T-helper 2 cell (primary cell): ENCODE data around the gene CBARP.

ENCODE experiments used
- DNase-seq, 5 experiments: peaks; one replicate each; pipeline versions ENCODE4 v3.0.0 to v3.0.0-alpha.2; 2012 to 2022

The CBARP gene

DNA sequence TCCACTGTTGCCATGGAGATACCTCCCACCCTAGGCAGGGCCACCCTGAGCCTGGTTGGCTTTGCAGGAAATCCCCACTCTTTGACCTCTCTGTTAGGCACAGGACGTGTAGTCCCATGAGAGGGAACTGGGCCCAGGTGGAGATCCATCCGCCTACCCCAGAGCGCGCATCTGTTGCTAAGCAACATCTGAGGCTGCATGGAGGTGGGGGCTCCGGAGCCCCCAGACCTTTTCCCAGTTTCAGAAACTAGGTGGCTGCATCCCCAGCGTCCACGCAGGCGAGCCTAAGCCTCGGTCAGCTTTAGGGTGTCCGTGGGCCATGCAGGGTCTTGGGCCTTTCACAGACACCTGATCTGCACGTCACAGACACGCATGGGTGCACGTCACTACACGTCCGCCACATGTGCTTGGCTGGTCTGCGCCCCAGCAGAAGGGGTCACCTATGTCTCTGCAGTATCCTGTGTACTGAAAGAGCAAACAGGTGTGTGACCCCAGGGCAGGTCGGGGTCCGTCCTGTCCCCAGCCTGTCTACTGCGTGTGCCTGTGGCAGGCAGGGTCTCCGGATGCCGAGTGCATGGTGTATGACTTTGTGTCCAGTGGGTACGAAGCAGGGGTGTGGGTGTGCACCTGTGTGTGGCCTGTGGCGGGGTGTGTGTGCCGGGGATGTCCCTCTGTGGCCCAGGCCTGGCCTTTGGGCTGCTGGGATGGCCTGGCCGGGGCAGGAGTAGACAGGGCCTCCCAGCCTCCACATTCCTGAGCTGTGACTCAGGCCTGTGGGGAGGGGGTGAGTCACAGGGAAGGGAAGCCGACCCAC lies 27.2 kb upstream of the CBARP start:
- no peak for DNase-seq

DNA sequence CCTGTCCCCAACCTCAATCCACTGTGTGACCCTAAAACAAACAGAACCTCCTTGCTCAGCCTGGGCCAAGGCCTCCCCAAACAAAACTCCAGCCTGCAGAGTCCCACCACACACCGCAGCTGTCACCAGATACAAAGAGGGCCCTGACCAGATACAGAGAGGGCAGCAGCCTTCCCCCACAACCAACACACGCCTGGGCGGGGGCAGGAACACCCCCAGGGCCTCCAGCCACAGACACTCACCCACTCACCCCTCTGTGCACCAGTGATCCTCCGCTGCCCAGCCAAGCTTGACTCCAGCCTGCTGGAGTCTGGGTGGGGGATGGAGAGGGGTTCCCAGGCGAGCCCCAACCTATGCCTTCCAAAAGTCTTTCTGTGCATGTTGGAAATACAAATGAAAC lies 25.4 kb upstream of the CBARP start:
- no peak for DNase-seq

DNA sequence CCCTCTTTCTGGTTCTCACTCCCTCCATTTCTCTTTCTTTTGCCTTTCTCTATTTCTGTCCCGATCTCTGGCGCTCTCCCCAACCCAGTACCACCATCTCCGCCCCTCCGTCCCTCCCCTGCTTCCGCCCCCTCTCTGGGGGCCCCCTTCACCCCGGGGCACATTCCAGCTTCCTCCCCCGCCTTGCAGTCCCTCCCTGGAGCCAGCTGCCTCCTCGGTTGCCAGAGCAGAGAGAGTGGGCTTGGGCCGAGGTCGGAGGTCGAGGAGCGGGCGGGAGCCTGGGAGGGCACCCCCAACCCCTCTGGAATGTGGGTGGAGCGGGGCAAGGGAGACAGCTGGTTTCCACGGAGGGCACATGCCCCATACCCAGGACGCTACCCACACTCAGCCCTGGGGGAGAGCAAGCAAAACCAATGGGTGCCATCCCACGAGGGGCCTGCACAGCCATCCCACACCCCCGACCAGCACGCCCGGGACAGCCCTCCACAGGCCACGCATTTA lies 24.9 kb upstream of the CBARP start:
- DNase-seq: no peak

DNA sequence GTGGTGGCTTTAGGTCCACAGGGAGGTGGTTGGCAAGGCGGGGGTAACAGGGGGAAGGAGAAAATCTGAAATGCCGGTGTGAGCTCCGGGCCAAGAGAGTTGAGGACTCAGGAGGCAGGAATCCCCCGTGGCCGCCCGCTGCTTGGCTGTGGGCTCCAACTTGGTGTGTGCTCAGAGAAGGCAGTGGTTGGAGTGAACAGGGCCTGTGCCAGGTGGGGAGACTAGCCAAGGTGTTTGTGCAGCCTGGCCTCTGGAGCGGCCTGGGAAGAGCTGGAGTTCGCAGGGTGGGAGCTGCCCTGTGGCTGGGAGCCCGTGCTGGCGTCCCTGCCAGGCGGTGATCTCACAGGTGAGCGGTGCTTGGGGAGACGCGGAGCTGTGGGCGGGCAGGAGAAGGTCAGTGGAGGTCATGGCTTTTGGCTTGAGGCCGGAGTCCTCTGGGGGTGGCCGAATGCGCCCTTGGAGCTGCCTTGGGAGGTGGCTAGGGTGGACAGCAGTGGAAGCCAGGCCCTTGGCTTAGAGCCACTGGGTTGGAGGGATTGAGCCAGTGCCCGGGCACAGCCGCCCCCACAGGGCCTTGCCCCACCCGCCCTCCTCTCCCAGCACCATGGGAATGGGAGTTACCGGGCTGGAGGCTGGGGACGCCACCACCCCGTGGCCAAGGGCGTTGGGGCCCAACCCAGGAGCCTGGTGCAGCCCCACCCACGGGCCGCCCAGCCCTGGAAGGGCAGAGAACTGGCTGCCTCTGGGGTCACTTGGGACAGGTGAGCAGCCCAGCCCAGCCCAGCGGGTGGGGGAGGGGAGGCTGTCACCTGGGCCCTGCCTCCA lies 24.2 kb upstream of the CBARP start:
- peak in 2 of 5 experiments; percentile 44 to 50 for DNase-seq

DNA sequence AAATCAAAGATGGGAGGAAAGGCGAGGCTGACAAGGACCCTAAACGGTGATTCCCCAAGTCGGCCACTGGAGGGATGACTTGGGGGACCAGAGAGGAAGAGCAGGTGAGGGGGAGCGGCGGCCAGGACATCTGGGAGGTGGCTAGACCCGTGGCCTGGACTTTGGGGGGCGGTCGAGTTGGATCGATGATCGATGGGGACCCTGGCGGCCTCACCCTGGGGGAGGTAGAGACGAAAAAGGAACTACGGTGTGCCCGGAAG lies 23.7 kb upstream of the CBARP start:
- peak in 1 of 5 experiments; percentile 41 for DNase-seq

DNA sequence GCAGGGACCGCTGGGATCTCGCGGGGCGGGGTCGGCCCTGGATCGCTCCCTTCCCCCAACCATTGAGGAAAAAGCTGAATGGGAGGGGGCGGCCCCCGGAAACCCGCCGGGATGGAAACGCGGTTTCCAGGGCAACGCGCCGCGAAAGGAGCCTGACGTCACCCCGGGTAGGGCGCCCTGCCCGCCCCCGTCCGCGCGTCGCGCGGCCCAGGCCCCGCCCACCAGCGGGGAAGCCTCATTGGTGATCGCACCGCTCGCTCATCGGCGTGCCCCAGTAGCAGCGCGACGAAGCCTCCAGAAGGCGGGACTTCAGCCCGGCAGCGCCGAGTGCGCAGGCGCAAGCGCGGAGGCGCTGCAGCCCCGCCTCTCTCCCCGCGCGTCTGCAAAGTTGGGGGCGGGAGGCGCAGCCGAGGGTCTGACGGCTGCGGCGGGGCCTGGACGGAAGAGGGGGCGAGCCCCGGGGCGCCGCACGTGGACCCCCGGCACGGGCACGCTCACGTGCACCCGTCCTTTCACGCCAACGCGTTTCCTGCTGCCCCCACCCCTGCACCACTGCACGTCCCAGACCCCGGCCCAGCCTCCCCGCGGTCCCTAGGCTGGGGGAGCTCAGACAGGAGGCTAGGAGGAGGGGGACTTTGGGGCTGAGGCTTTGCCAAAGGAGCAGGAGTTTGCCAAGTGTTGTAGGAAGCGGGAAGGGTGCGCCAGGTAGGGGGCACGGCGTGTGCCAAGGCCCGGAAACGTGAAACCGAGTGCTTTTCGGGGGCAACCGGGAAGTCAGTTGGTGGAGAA lies 23.1 kb upstream of the CBARP start:
- DNase-seq: peak; percentile 94 to 97 (median 96)

DNA sequence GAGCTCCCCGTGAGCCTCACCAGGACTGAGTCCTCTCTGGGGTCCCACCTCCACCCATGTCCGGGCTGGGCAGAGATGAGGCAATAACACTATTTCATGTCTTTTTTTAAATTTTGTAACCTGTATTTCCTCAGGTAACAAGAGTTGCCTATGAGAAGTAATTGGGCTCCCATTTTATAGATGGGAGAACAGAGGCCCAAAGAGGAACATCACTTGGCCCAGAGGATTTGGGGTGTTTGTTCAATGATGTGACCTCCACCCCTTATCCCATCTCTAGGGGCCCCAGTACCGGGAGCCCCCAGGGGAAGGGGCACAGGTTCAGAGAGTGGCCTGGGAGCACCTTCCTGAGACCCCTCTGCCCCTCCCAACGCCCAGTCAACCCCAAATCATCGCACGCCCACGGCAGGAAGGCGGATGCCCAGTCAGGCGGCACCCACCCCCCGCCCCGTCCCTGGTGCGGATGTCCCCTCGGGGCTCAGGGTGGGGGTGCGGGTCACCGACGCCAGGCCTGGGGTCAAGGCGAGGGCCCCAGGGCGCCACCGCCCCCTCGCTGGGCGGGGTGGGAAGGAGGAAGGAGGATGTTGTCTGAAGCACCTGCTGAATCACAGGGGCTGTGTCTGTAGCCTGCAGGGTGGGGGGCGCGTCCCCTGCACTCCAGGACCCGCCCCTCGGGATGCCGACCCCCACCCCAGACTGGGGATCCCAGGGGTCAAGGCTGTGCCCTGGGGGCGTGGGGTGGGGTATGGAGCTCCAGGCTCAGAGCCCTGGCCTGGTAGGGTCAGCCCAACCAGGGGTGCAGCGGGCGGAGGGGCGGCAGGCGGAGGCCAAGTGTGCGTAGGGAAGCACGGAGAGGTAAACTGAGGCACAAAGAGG lies 22.3 kb upstream of the CBARP start:
- DNase-seq: peak in 3 of 5 experiments; percentile 40 to 60 (median 55)

DNA sequence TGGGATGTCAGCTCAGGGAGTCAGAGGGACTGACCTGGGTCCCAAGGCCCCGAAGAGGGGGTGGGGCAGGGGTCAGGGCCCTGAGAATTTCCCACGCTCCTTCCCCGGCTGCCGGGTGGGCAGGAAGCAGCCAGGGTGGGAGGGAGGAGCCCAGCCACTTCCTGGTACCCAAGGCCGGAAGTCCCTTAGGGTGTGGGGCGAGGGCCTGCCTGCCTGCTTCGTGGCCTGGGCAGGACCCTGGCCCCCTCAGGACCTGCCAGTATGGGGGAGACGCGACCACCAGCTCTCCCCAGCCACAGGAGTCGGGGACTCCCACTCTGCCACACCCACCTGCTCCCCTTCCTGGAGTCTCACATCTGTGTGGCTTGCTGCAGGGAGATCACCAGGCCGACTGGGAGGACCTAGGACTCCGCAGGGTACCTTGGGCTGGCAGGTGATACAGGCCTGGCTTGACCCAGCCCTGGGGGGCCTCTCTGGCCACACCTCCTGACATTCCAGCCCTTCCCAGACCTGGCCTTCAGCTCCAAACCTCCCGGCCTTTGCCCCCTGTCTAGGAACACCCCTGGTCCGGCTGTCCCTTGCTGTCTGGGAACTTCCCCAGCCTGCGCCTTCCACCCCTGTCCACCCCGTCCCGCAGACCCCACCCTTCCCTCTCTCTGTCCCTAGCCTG lies 21.5 kb upstream of the CBARP start:
- DNase-seq: peak in 3 of 5 experiments; percentile 61 to 88 (median 77)

DNA sequence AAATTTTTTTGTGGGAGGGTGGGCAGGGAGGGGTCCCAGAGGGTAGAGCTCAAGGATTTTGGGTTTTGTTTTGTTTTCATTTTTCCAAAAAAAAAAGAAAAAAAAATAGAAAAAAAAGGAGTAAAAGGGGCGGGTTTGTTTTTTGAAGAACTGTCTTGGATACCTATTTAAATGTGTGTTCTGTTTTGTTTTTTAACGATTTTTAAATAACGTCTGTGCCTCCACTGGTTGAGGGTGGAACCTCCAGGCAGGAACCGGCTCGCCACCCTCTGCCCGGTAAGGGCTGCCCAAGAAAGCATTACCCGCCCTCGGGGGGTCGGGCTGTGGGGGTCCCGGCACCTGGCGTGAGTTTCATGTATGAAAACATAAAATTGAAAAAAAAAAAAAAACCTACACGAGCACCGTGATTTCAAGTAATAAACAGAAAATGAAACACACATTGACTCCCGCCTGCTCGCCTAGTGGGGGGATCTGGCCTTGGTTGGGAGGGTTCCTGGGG lies 21.0 kb upstream of the CBARP start:
- DNase-seq: peak in 1 of 5 experiments; percentile 49

DNA sequence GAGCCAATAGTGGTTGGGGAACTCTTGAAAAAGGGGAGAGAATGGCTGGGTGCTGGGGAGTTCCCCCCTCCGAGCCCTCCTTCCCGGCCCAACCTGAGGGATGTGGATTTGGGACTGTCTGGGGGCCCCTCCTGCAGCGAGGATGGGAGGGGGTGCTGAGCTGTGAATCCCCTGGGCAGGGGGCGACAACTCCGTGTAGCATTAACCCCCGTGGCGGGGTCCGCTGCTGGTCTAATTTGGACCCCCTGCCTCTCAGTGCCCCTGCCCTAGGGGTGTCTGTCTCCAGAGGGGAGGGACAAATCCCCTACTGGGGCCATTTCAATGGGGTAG lies 20.3 kb upstream of the CBARP start:
- DNase-seq: no peak

DNA sequence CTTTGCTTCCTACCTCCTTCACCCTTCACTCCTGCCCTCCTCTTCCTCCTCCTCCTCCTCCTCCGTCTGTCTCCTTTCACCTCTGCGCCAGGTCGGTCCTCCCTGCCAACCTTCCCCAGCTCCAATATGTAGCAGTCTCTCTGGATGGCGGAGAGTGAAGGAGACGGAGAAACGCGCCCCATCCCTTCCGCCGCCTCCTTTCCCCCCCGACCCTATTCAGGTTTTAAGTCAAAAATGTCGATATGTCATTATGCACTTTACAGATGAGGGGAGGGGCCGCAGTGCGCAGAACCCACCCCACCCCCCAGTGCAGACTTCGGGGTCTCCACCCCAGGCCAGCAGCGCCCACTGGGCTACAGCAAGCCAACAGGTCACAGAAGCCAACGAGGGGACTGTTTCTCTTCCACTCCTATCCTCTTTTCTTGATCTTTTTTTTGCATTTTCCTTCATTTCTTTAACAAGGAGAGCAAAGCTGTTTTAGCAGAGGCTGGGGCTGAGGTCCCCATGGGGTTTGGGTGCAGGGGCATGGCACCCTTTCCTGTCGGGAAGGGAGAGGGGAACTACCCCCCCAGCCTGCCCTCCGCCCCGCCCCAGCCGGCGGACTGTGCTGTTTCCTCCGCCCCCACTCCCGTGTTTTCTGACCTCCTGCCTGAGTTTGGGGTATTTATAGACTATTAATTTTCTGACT lies 19.8 kb upstream of the CBARP start:
- DNase-seq: no peak

DNA sequence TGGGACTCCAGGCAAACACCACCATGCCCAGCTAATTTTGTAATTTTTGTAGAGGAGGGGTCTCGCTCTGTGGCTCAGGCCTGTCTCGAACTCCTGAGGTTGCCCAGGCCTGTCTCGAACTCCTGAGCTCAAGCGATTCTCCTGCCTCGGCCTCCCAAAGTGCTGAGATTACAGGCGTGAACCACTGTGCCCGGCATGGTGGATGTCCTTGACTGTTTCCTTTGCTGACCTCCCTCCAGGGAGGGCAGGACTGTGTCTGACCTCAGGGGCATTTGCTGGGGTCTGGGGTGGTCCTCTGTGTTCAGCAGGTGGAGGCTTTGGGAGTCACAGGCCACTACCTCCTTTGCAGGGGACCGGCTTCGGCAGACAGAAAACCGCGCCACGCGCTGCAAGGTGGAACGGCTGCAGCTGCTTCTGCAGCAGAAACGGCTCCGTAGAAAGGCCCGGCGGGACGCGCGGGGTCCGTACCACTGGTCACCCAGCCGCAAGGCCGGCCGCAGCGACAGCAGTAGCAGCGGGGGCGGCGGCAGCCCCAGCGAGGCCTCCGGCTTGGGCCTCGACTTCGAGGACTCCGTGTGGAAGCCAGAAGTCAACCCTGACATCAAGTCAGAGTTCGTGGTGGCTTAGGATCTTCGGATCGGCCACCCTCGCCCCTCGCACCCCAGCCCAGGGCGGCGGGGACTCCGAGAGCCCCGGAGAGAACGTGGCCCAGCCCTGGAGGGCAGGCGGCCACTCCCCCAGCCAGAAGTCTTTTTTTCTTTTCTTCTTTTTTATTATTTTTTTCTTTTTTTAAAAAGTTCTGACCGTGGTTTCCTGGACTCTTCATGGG lies 19.1 kb upstream of the CBARP start:
- no peak for DNase-seq

DNA sequence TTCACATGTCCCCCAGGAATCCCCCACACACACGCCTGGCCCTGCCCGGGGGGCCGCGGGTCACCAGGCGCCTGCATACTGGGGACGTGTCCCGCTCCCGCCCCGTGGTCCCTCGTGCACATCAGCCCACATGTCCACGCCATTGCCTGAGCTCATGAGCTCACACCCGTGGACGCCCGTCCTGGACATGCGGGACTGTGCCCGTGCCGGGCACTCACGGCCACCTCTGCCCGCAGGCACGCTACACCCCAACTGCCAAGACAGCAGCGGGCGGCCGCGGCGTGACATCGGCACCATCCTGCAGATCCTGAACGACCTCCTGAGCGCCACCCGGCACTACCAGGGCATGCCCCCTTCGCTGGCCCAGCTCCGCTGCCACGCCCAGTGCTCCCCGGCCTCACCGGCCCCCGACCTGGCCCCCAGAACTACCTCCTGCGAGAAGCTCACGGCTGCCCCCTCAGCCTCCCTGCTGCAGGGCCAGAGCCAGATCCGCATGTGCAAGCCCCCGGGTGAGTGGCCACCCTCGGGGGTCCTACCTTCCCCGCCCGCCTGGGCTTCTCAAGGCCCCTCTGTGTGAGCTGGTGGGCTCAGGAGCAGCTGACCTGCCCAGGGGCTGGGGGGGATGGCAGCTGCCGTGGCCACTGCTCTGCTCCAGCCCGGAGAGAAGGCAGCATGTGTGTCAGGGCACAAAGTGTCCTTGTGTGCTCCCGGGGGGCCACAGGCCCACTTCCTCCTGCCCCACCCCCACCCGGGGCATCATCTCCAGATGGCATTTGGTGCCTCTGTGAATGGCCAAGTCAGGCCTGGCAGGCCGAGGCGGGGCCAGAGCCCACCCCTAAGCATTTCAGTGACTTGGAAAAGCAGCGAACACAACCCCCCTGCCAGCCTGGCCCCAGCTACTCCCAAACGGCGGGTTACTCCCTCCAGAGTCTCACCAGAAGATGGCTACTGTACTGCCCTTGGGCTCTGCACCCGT lies 17.7 kb upstream of the CBARP start:
- no peak for DNase-seq

DNA sequence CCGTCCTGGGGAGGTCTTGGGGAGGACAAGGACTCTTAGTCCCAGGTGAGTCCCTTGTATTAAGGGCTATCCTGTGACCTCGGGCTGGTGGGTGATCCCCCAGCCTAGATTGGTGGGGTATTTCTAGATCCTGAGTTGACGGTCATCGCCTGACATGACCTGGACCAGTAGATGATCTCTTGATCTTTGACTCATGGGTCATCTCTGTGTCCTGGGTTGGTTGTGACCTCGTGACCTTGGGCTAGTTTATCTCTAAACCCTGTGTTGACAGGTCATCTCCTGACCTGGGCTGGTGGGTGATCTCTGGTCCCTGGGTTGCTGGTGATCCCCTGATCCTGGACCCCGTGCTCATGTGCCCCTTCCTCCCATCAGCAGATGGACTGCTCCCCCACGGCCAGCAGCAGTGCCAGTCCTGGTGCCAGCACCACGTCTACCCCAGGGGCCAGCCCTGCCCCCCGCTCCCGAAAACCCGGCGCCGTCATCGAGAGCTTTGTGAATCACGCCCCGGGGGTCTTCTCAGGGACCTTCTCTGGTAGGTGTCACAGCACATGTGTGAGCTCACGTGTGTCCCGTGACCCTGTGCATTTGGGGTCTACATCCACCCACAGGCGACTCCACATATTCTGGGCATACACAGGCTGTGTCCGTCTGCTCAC lies 16.9 kb upstream of the CBARP start:
- DNase-seq: no peak

DNA sequence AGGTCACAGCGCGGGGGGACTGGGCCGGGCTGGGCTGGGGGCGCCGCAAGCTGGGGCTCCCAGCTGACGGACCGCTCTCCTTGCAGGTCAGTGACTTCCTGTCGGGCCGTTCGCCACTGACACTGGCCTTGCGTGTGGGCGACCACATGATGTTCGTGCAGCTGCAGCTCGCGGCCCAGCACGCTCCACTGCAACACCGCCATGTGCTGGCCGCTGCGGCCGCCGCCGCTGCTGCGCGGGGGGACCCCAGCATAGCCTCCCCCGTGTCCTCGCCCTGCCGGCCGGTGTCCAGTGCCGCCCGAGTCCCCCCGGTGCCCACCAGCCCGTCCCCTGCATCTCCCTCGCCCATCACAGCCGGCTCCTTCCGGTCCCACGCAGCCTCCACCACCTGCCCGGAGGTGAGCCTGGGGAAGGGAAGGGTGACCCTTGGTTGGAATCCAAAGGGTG lies 16.3 kb upstream of the CBARP start:
- DNase-seq: no peak

DNA sequence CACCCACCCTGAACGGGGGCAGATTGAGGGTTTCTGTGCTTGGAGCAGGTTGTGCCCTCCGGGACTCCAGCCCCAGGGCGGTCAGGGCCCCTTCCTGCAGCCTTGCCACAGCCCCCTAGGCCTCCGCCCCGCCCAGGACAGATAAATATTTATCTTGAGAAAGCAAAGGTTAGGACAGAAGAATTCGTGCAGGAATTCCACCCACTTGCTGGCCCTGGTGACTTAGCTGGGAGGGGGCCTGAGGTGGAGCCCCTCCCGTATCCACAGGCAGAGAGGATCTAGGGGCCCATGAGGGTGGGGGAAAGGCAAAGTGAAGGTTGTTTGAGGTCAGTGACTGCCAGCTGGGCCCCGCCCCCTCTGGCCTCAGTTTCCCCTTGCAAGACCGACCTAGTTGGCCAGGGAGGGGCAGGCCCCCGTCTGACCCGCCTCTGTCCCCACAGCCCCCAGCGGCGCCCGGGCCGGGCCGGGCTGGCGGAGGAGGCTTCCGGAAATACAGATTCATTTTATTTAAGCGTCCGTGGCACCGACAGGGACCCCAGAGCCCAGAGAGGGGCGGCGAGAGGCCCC lies 15.8 kb upstream of the CBARP start:
- DNase-seq: no peak

DNA sequence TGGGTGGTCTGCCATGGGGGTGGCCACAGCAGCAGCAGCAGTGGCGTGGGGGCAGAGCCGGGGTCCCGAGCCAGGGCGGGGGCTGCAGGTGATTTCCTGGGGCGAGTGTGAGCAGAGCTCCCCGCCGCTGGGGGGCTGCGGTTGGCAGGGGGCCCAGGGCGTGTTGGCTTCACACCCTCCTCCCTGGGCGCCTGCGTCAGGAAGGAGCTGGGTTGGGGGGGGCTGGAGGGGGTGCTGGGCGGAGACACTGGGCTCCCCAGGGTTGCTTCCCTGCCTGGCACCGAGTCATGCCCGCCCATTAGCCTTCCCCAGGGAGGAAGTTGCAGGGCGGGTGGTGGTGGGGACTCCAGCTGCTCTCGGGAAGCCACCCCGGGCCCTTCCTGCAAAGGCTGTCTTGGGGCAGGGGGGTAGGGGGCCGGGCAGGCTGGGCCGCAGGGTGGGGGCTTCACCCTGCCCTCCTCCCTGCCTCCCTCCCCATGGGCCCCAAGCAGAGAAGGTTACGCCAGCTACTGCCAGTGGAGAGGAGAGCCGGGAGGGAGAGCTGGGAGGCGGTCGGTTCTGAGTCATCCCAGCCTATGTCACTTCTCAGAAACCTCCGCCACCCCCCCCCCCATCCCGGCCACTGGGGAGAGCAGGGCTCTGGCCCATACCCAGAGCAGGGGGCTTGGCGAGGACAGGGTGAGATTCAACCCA lies 15.2 kb upstream of the CBARP start:
- DNase-seq: peak in 3 of 5 experiments; percentile 70 to 88 (median 87)
